Activated naive CD4-positive, alpha-beta T cell treated with anti-CD3 and anti-CD28 coated beads, Interleukin-2, amount 50 U/mL, for 16 hours (primary cell): Measurements from ENCODE around the gene TMEM151B.
"Not testable (repeated sequence)": the region's sequence is repeated elsewhere in the genome, so short reads cannot be mapped to it uniquely, and the experiment has no call there.

Experiments
- DNase-seq: peaks from one replicate; pipeline ENCODE4 v3.0.0-alpha.2; 2020

TMEM151B gene

DNA sequence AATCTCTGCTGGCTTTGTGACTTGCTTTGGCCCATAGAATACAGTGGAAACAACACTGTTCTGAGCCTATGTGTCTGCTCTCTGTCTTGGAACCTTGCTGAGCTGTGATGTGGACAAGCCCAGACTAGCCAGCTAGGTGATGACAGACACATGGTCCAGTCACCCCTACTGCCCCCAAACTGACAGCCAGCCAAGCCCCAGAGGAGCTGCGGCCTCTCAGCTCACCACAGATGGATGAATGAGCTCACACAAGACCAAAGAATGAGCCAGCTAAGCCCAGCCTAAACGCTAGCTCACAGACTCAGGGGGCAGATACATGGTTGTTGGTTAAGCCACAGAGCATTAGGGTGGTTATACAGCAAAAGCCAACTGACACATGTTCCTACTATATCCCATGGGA, 38.8 kb downstream of the TMEM151B start:
- DNase-seq, result no peak

GRCh38 chr6:44309631-44310030, 39.4 kb downstream of the TMEM151B start:
- no peak for DNase-seq

DNA sequence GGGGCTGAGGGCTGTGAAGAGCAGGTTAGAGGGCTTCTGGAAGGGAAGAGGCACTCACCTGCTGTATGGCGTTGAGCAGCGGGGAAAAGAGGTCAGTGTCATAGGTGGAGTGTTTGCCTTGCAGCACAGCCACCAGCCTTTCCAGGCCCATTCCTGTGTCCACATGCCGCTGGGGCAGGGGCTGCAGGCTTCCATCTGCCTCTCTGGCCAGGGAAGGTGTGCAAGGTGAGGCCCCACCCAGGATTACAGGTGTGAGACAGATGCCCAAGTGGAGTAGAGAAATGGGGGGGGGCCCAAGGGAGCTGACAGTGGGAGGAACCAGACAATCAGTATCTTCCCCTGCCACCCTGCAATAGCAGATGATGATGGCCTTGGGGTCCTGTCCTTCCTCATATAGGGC, 40.0 kb downstream of the TMEM151B start:
- DNase-seq, result no peak

DNA sequence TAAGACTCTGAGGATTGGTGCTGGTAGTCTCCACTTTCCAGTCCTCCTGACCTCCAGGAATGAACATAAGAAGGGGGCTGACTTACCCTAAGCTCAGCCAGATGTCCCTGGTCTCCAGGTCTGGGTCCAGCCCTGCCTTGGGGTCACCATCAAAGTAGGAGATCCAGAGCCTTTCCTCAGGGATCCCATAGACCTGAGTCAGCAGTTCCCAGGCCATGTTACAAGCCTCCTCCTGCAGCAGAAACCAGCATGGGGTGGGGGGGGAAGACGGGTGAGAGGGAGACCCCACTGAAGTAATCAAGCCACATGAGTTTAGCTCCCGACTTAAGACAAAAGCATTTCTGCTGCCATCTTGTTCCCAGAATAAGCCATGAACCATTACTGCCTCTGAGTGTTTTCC, 41.1 kb downstream of the TMEM151B start:
- no peak for DNase-seq

DNA sequence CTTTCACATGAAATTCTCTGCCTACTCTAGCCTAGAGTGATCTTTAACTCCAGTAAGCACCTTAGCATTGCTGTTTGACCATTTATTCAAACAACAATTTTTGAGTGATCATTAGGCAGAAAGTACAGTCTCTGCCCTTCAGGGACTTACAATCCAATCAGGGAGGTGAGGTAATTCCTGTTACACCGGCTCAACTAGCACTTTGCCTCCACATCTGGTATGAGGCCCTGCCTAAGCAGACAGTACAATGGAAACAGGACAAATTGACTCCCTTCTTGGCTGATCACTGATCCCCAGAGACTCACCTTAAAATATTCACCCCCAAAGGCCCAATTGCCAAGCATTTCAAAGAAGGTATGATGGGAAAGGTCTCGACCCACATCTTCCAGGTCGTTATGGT, 41.5 kb downstream of the TMEM151B start:
- no peak for DNase-seq

GRCh38 chr6:44312901-44313788, 42.9 kb downstream of the TMEM151B start, which contains the start of gene AARS2:
Gene AARS2, minus strand, starts transcription at chr6:44313347. Its CDS starts 24 bp downstream, at chr6:44313323.
- DNase-seq, result peak; percentile 93

GRCh38 chr6:44314657-44315056, 44.4 kb downstream of the TMEM151B start:
- not testable (repeated sequence) for DNase-seq

DNA sequence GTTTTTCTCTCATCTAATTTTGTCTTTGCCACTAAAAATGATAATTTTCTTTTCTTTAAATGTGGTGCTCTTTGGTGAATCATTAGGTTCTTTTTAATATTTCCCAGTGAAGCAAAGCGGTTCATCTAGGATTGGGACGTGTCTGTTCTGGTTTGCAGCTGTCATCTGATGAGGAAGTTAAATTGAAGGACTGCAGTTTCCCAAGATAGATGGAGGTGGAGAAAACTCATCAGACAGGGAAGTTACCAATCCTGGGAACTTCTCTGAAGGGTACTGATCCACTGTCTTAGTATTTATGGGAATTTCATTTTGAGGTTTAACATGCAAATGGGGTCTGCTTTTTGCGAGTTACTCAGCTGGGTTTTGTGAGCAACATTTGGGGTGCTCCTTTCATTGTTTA, 45.3 kb downstream of the TMEM151B start:
- DNase-seq, result no peak

- no peak for DNase-seq
Measured at GRCh38 chr6:44315951-44316350, 45.7 kb downstream of the TMEM151B start.

- no peak for DNase-seq
Measured at GRCh38 chr6:44316481-44316880, 46.2 kb downstream of the TMEM151B start.

GRCh38 chr6:44317136-44317631, 46.9 kb downstream of the TMEM151B start:
- DNase-seq, result not testable (repeated sequence)

DNA sequence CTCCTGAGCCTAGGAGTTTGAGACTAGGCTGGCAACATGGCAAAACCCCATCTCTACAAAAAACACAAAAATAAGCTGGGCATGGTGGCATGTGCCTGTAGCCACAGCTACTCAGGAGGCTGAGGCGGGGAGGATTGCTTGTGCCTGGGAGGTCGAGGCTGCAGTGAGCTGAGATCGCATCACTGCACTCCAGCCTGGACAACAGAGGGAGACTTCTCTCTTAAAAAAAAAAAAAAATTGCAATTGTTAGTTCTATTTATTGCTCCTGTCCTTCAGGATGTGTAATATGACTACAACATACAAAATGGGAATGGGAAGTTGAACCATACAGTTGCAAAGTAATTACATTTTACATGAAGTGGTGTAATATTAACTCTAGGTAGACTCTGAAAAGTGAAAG, 51.0 kb downstream of the TMEM151B start:
- no peak for DNase-seq

GRCh38 chr6:44327096-44327495, 56.8 kb downstream of the TMEM151B start:
- DNase-seq, result no peak

DNA sequence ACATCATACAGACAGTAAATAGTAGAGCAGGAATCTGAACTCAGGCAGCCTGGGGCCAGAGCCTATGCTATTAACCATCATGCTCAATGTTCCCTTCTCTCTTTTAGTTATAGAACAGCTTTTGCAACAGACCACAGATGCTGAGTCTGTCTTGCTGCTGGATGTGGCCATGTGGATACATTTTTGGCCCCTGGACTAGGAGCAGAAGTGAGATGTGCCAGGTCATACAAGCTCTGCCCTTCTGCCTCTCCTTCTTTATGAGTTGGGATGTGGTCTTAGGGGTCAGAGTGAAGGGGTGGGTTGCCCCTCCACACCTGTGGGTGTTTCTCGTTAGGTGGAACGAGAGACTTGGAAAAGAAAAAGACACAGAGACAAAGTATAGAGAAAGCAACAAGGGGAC, 57.5 kb downstream of the TMEM151B start:
- no peak for DNase-seq

DNA sequence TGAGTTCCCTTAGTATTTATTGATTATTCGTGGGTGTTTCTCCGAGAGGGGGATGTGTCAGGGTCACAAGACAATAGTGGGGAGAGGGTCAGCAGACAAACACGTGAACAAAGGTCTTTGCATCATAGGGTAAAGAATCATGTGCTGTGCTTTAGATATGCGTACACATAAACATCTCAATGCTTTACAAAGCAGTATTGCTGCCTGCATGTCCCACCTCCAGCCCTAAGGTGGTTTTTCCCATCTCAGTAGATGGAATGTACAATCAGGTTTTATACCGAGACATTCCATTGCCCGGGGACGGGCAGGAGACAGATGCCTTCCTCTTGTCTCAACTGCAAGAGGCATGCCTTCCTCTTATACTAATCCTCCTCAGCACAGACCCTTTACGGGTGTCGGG, 58.0 kb downstream of the TMEM151B start:
- DNase-seq, result not testable (repeated sequence)

DNA sequence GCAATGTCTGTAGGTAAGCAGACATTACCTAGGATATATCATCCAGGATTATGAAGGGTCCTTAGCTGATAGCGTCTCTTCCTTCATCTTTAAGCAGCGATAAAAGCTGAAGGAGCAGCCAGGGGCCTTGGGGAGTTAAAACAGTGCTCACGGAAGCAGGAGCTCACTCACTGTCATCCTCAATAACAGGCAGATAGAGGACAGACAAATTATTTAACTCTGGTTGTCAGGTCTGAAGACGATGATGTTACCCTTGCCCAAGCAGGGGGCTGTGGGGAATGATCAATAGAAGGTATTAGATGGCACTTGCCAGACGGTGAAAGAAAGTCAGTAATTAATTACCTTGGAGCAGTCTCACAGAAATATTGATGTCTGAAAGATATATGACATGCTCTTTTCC, 59.6 kb downstream of the TMEM151B start:
- DNase-seq, result no peak

DNA sequence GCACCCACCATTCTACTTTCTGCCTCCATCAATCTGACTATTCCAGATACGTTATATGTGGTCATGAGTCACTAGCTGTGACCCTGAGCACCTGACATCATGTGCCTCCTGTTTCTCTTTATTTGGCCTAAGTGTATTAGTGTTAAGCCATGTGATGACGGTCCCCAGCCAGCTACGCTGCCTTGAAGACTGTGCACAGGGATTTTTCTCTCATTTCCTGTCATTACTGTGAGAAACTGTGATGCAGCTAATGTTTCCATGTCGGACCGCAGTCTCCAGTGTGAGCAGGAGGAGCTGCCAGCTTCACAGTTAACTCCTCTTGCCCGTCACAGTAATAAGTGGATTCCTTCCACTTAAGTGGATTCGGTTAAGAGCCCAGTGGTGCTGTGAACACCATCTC, 62.3 kb downstream of the TMEM151B start:
- DNase-seq, result no peak

DNA sequence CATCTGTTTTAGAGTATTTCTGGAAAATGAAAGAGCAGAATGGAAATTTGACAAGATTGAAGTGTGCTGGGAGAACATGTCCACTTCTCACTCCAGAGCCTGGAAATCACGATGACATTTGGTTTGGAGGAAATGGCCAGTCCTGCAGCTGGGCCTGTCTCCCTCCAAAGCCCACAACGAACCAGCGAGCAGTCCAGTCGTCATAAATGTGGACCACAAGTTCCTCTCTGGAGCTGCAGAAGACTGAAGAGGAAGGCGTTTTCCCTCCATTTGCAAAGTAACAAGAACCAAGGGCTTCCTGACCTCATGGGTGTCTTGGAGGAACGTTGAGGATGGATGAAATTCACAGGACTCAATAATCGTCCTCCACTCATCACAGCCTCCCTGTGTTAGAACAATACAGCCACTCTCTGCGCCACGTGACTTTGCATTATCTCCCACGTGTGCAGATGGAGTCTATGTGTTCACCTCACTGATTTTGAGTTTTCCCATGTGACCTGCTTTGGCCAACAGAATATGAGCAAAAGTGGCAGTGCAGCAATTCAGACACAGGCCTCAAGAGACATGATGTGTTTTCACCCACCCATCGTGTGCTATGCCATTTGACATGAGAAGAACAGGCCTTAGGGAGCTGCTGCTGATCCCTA, 63.1 kb downstream of the TMEM151B start:
- no peak for DNase-seq

DNA sequence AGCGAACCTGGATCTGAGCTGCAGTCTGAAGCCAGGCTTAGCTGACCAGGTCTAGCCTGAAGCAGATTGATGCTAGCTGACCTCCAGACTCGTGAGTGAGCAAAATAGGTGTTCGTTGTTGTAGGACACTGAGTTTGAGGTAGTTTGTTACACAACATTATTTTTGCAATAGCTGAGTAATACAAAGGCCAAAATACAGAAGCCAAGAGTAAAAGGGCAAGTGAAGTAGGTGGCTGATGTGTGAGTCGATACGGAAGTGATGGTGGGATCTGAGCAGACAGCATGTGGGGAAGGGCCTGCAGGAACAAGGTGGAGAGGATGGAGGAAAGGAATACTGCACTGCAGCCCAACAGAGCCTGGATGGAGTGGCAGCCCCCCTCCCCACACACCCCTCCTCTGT, 63.7 kb downstream of the TMEM151B start:
- DNase-seq, result no peak

DNA sequence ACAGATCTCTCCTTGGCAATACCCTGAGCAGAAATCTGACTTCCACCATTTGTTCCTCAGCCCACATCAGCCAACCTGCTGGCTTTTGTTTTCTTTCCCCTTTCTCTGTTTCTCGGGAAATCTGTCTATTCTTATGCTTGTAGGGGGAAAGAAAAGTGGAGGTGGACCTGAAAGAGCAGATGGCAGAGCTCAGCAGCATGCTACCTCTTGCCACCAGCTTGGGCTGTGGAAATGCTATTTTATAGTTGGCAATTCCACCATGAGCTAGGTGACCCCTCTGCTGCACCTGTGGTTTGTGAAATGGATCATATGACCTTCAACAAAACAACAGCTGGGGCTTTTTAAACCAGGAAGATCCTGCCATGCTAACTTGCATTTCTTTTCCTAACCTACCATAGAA, 65.4 kb downstream of the TMEM151B start:
- DNase-seq, result no peak

GRCh38 chr6:44338228-44339122, 68.2 kb downstream of the TMEM151B start:
- peak; percentile 68 for DNase-seq

DNA sequence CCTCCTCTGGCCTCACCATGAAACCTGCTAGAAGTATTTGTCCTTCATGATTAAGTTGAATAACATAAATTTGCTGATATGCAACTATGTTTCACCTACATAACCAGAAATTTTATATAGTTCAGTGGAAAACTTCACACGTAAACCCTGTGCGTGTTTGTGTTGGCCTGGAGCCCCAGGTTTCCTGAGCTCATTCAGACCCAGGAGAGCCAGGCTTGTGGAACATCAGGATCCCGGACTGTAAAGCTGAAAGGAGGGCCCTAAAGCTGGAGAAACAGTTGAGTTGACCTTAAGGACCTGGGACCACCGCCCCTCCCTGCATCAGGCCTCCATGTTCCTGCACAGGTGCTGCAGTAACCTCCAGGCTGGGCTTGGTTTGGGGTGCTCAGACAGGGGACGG, 69.1 kb downstream of the TMEM151B start:
- DNase-seq, result no peak
